Body of pancreas (tissue), 4 donors: Measurements from ENCODE around the gene RAB21.

Experiments used
- POLR2A ChIP-seq, 3 donors: fragments of 450-650 bp; IDR thresholded peaks; one replicate each; pipeline ENCODE4 v1.6.1; 2016; ENCODE audit warnings: antibody characterized with exemption in 3 of 3, mild to moderate bottlenecking in 2 of 3
- TF ChIP-seq, protein P1 (sequence below), 7 experiments: fragments of 450-650 bp in 4 of 7; fragments of 200-600 bp in 3 of 7; sonication (generic) in 3 of 7; IDR thresholded peaks; one replicate each; pipeline ENCODE4 v1.5.1; 2016 to 2019; ENCODE audit warnings: antibody characterized with exemption in 7 of 7

DNA sequence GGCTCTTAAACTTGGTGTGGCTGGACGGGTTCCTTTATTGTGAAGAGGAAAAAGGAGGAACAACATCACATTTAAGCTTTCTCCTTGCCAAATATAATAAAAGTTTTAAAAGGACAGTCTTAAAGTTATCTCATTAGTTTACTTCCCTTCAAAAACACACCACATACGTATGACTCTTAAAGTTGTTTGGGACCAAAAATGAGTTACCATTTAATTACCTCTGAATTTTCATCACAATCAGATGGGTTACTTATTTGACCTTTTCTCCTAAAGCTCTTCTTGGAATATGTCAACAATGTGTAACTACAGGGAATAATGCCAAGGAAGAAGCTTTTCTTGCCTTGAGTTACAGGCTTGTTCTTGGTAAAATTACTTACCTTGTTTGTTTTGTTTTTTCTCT lies 16.4 kb downstream of the RAB21 start:
- TF ChIP-seq, protein P1, sequence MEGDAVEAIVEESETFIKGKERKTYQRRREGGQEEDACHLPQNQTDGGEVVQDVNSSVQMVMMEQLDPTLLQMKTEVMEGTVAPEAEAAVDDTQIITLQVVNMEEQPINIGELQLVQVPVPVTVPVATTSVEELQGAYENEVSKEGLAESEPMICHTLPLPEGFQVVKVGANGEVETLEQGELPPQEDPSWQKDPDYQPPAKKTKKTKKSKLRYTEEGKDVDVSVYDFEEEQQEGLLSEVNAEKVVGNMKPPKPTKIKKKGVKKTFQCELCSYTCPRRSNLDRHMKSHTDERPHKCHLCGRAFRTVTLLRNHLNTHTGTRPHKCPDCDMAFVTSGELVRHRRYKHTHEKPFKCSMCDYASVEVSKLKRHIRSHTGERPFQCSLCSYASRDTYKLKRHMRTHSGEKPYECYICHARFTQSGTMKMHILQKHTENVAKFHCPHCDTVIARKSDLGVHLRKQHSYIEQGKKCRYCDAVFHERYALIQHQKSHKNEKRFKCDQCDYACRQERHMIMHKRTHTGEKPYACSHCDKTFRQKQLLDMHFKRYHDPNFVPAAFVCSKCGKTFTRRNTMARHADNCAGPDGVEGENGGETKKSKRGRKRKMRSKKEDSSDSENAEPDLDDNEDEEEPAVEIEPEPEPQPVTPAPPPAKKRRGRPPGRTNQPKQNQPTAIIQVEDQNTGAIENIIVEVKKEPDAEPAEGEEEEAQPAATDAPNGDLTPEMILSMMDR (IDR thresholded peaks at IDR 0.05) = no peak
- no peak for TF ChIP-seq POLR2A (IDR thresholded peaks at IDR 0.05)
